Colonic mucosa (tissue), 4 donors: ENCODE results near the gene MYRF. TPM values are rescaled to one million over a fixed set of nuclear protein-coding genes. Genes with fewer than 3 reads are reported as not detected.

Experiments used
- DNase-seq: peaks from one replicate; pipeline ENCODE4 v3.0.0-alpha.2; 2020
- H3K27ac ChIP-seq: fragments of 200-600 bp; one replicate; pipeline ENCODE4 v1.8.0; 2021
- H3K27me3 ChIP-seq: fragments of 200-600 bp; one replicate; pipeline ENCODE4 v1.8.0; 2021
- H3K36me3 ChIP-seq: fragments of 200-600 bp; one replicate; pipeline ENCODE4 v1.8.0; 2021
- H3K4me1 ChIP-seq: fragments of 200-600 bp; one replicate; pipeline ENCODE4 v1.8.0; 2021; ENCODE audit warnings: mild to moderate bottlenecking
- H3K4me3 ChIP-seq: fragments of 200-600 bp; one replicate; pipeline ENCODE4 v1.8.0; 2021
- H3K9ac ChIP-seq, 2 donors: one replicate each; pipeline ENCODE4 v1.7.0; 2013; ENCODE audit warnings: control low read depth in 2 of 2, low read depth in 2 of 2, low read length in 2 of 2
- H3K9me3 ChIP-seq: fragments of 200-600 bp; one replicate; pipeline ENCODE4 v1.8.0; 2021
- CTCF ChIP-seq: fragments of 200-600 bp; IDR thresholded peaks from one replicate; pipeline ENCODE4 v1.8.0; 2022; ENCODE audit warnings: antibody characterized with exemption, mild to moderate bottlenecking
- intact Hi-C: fragments of 100-400 bp; cut with DNase I; formaldehyde crosslinking; loops from one replicate; pipeline ENCODE4 v1.14.1; 2022
- total RNA-seq, 2 donors: library from RNA; stranded (reverse); fragmentation: NEBNext Ultra II Directional in 1 of 2; extraction: Animal tissue kit (Norgen Biotek cat#: 25700) in 1 of 2; gene quantifications; one replicate each; pipeline ENCODE4 v1.2.1, GENCODE V29; 2021
- donor health status: healthy.
- donor health status: DM: no; HTN: no; CAD: no.
- donor health status: DM: no; HTN: no; CAD: no.

The MYRF gene
- total RNA-seq, 2 donors from 2014 or later, result 8.8 to 14.9 TPM

- Histone ChIP-seq H3K9ac (no peak overlapping the region), H3K4me1 (no peaks in the 10 kb centered on the region), H3K4me3 (no peak overlapping the region), H3K27ac (no peak overlapping the region), H3K36me3 (no peaks in the 10 kb centered on the region), H3K27me3 (no peaks in the 10 kb centered on the region), H3K9me3 (no peaks in the 10 kb centered on the region)
- no peak for DNase-seq
- intact Hi-C loops, result no loop called here
- TF ChIP-seq CTCF, result no peak
Observed at GRCh38 chr11:61728066-61728939, 24.1 kb upstream of the MYRF start.

GRCh38 chr11:61728940-61729219 is 23.6 kb upstream of the MYRF start:
- Histone ChIP-seq H3K27ac (no peak overlapping the region), H3K36me3 (no peaks in the 10 kb centered on the region), H3K9ac (no peak overlapping the region), H3K27me3 (no peaks in the 10 kb centered on the region), H3K4me1 (no peaks in the 10 kb centered on the region), H3K9me3 (no peaks in the 10 kb centered on the region), H3K4me3 (no peak overlapping the region)
- intact Hi-C loops, result no loop called here
- no peak for TF ChIP-seq CTCF
- no peak for DNase-seq

- DNase-seq, result peak; percentile 47
- H3K9me3 ChIP-seq, result no peaks in the 10 kb centered on the region
- no peak overlapping the region for H3K4me3 ChIP-seq
- no peak overlapping the region for H3K9ac ChIP-seq
- intact Hi-C loops, result no loop called here
- no peaks in the 10 kb centered on the region for H3K4me1 ChIP-seq
- no peak overlapping the region for H3K27ac ChIP-seq
- H3K27me3 ChIP-seq, result no peaks in the 10 kb centered on the region
- H3K36me3 ChIP-seq, result no peaks in the 10 kb centered on the region
- no peak for TF ChIP-seq CTCF
Observed at GRCh38 chr11:61730240-61730994, 22.0 kb upstream of the MYRF start.

GRCh38 chr11:61731211-61731951 is 21.1 kb upstream of the MYRF start:
- DNase-seq, result no peak
- H3K9ac ChIP-seq, result no peak overlapping the region
- no peak for TF ChIP-seq CTCF
- H3K27ac ChIP-seq, result no peak overlapping the region
- intact Hi-C loops, result no loop called here
- H3K4me3 ChIP-seq, result no peak overlapping the region
- no peaks in the 10 kb centered on the region for H3K36me3 ChIP-seq
- H3K9me3 ChIP-seq, result no peaks in the 10 kb centered on the region
- no peaks in the 10 kb centered on the region for H3K4me1 ChIP-seq
- H3K27me3 ChIP-seq, result no peaks in the 10 kb centered on the region

GRCh38 chr11:61731952-61732675 is 20.3 kb upstream of the MYRF start:
- Histone ChIP-seq H3K4me3 (no peak overlapping the region), H3K9me3 (no peaks in the 10 kb centered on the region), H3K36me3 (no peaks in the 10 kb centered on the region), H3K27me3 (no peaks in the 10 kb centered on the region), H3K4me1 (no peaks in the 10 kb centered on the region), H3K27ac (no peak overlapping the region), H3K9ac (no peak overlapping the region)
- no peak for DNase-seq
- intact Hi-C loops, result loop anchor here (1.0 kb wide), 1 partner anchor 53 kb away; no protein-coding TSS in a partner anchor
- no peak for TF ChIP-seq CTCF
